NB4 (cell line): Measurements from ENCODE around the gene AP3S2.

Experiments used
- TF ChIP-seq, protein P1 (sequence below): IDR thresholded peaks from 2 replicates; pipeline ENCODE4 v1.6.1; 2011; ENCODE audit warnings: low read depth, low read length
- TF ChIP-seq, protein P2 (sequence below): IDR thresholded peaks from one replicate; pipeline ENCODE4 v1.5.1; 2012; ENCODE audit warnings: low read depth, low read length

- TF ChIP-seq, protein P1, sequence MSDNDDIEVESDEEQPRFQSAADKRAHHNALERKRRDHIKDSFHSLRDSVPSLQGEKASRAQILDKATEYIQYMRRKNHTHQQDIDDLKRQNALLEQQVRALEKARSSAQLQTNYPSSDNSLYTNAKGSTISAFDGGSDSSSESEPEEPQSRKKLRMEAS: no peak
- TF ChIP-seq, protein P2, sequence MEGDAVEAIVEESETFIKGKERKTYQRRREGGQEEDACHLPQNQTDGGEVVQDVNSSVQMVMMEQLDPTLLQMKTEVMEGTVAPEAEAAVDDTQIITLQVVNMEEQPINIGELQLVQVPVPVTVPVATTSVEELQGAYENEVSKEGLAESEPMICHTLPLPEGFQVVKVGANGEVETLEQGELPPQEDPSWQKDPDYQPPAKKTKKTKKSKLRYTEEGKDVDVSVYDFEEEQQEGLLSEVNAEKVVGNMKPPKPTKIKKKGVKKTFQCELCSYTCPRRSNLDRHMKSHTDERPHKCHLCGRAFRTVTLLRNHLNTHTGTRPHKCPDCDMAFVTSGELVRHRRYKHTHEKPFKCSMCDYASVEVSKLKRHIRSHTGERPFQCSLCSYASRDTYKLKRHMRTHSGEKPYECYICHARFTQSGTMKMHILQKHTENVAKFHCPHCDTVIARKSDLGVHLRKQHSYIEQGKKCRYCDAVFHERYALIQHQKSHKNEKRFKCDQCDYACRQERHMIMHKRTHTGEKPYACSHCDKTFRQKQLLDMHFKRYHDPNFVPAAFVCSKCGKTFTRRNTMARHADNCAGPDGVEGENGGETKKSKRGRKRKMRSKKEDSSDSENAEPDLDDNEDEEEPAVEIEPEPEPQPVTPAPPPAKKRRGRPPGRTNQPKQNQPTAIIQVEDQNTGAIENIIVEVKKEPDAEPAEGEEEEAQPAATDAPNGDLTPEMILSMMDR: no peak
Measured at GRCh38 chr15:89781055-89781454, 112.7 kb downstream of the AP3S2 start.
